MM.1S (cell line): ENCODE measurements around the gene CAPZA1.

Experiments
- DNase-seq: peaks from one replicate; pipeline ENCODE4 v3.0.0-alpha.2; 2015
- H2AFZ ChIP-seq: fragments of 300-600 bp; sonication (generic); 2 replicates; pipeline ENCODE4 v1.6.0; 2016; ENCODE audit warnings: antibody characterized with exemption, low read length
- H3F3A ChIP-seq: fragments of 300-600 bp; sonication (generic); 2 replicates; pipeline ENCODE4 v1.6.1; 2016; ENCODE audit warnings: mild to moderate bottlenecking, antibody characterized with exemption, low read length, moderate library complexity, mixed read lengths; ENCODE audit not compliant: insufficient read depth
- H3K27ac ChIP-seq: fragments of 300-600 bp; sonication (generic); 2 replicates; pipeline ENCODE4 v1.5.1; 2016; ENCODE audit warnings: mild to moderate bottlenecking, low read length
- H3K27me3 ChIP-seq: fragments of 300-600 bp; sonication (generic); replicated peaks from 2 replicates; pipeline ENCODE4 v1.6.0; 2016; ENCODE audit warnings: low read length; ENCODE audit not compliant: insufficient read depth
- H3K36me3 ChIP-seq: fragments of 300-600 bp; sonication (generic); replicated peaks from 2 replicates; pipeline ENCODE4 v1.6.1; 2016; ENCODE audit warnings: mild to moderate bottlenecking, low read length, mixed read lengths; ENCODE audit not compliant: insufficient read depth
- H3K4me1 ChIP-seq: fragments of 300-600 bp; sonication (generic); 2 replicates; pipeline ENCODE4 v1.6.1; 2016; ENCODE audit warnings: low read length, mixed read lengths
- H3K4me2 ChIP-seq: fragments of 300-600 bp; sonication (generic); 2 replicates; pipeline ENCODE4 v1.6.0; 2016; ENCODE audit warnings: low read depth, low read length
- H3K4me3 ChIP-seq: fragments of 300-600 bp; sonication (generic); 2 replicates; pipeline ENCODE4 v1.5.1; 2016; ENCODE audit warnings: low read length, mixed read lengths
- H3K79me2 ChIP-seq: fragments of 300-600 bp; sonication (generic); 2 replicates; pipeline ENCODE4 v1.6.1; 2016; ENCODE audit warnings: mixed run types, low read length, mixed read lengths
- H3K9ac ChIP-seq: fragments of 300-600 bp; sonication (generic); 2 replicates; pipeline ENCODE4 v1.6.1; 2016; ENCODE audit warnings: low read length, mixed read lengths
- H3K9me2 ChIP-seq: fragments of 300-600 bp; sonication (generic); replicated peaks from 2 replicates; pipeline ENCODE4 v1.6.1; 2016; ENCODE audit warnings: mild to moderate bottlenecking, low read length, mixed read lengths; ENCODE audit not compliant: insufficient read depth
- H3K9me3 ChIP-seq: fragments of 300-600 bp; sonication (generic); replicated peaks from 2 replicates; pipeline ENCODE4 v1.6.1; 2016; ENCODE audit warnings: mild to moderate bottlenecking, low read length, mixed read lengths; ENCODE audit not compliant: insufficient read depth
- H4K20me1 ChIP-seq: fragments of 300-600 bp; sonication (generic); 2 replicates; pipeline ENCODE4 v1.6.1; 2016; ENCODE audit warnings: mild to moderate bottlenecking, low read length, moderate library complexity, mixed read lengths; ENCODE audit not compliant: insufficient read depth
- CTCF ChIP-seq: fragments of 300-600 bp; sonication (generic); IDR thresholded peaks from 2 replicates; pipeline ENCODE4 v1.5.1; 2016; ENCODE audit warnings: antibody characterized with exemption, low read length, mixed read lengths
- EZH2 ChIP-seq: fragments of 300-600 bp; sonication (generic); optimal IDR thresholded peaks from 2 replicates; pipeline ENCODE3; 2017; ENCODE audit warnings: low read depth, mild to moderate bottlenecking, antibody characterized with exemption, low read length, mixed read lengths
- EZH2phosphoT487 ChIP-seq: fragments of 300-600 bp; sonication (generic); IDR thresholded peaks from 2 replicates; pipeline ENCODE4 v1.6.1; 2018; ENCODE audit warnings: antibody characterized with exemption, low read length

CAPZA1 gene

GRCh38 chr1:112666946-112667345 lies 47.3 kb downstream of the CAPZA1 start:
- Histone ChIP-seq H3K36me3 (no peaks in the 10 kb centered on the region; the same call in none of the 2 replicates), H3K9me3 (no peaks in the 10 kb centered on the region), H3K9ac (no peak overlapping the region), H3K27me3 (no peaks in the 10 kb centered on the region), H3K4me3 (no peak overlapping the region), H4K20me1 (no peaks in the 10 kb centered on the region), H3K27ac (no peak overlapping the region), H3F3A (no peaks in the 10 kb centered on the region), H3K4me1 (no peaks in the 10 kb centered on the region), H3K4me2 (no peak overlapping the region), H3K9me2 (no peaks in the 10 kb centered on the region), H3K79me2 (no peaks in the 10 kb centered on the region), H2AFZ (no peak overlapping the region)
- TF ChIP-seq EZH2phosphoT487 (no peak), CTCF (no peak), EZH2 (no peak)
- DNase-seq, result no peak

- TF ChIP-seq EZH2phosphoT487, result no peak
- TF ChIP-seq EZH2, result no peak
- DNase-seq, result no peak
- Histone ChIP-seq H3K79me2 (no peaks in the 10 kb centered on the region), H4K20me1 (no peaks in the 10 kb centered on the region), H3K27ac (no peak overlapping the region), H3K4me1 (no peaks in the 10 kb centered on the region), H3K4me2 (no peak overlapping the region), H3K9me3 (no peaks in the 10 kb centered on the region), H3K9ac (no peak overlapping the region), H3K36me3 (no peaks in the 10 kb centered on the region; the same call in 1 of the 2 replicates), H2AFZ (no peak overlapping the region), H3K27me3 (no peaks in the 10 kb centered on the region), H3F3A (peaks cover 13% of the 10 kb centered on the region; the same call in 1 of the 2 replicates), H3K9me2 (no peaks in the 10 kb centered on the region), H3K4me3 (no peak overlapping the region)
Measured at GRCh38 chr1:112672009-112672408, 52.4 kb downstream of the CAPZA1 start.

GRCh38 chr1:112672842-112673241 lies 53.2 kb downstream of the CAPZA1 start:
- Histone ChIP-seq H3F3A (peaks cover 13% of the 10 kb centered on the region; the same call in 1 of the 2 replicates), H3K27ac (no peak overlapping the region), H4K20me1 (no peaks in the 10 kb centered on the region), H3K4me3 (no peak overlapping the region), H3K9ac (no peak overlapping the region), H3K9me2 (no peaks in the 10 kb centered on the region), H3K79me2 (no peaks in the 10 kb centered on the region), H2AFZ (no peak overlapping the region), H3K9me3 (no peaks in the 10 kb centered on the region), H3K36me3 (no peaks in the 10 kb centered on the region; the same call in 1 of the 2 replicates), H3K4me2 (no peak overlapping the region), H3K27me3 (no peaks in the 10 kb centered on the region), H3K4me1 (no peaks in the 10 kb centered on the region)
- TF ChIP-seq EZH2 (no peak), EZH2phosphoT487 (no peak), CTCF (no peak)
- no peak for DNase-seq
